Subcutaneous adipose tissue (tissue), 4 donors: ENCODE results near the gene EIF2S2. TPM values are rescaled to one million over a fixed set of nuclear protein-coding genes. Genes with fewer than 3 reads are reported as not detected.

Experiments
- total RNA-seq, 4 donors: library from RNA; depleted of rRNA; stranded (reverse); fragments of >200 nt; gene quantifications; one replicate each; pipeline ENCODE4 v1.1.0, GENCODE V29; 2016
- TF ChIP-seq, protein P1 (sequence below): fragments of 450-650 bp; IDR thresholded peaks from one replicate; pipeline ENCODE4 v1.5.1; 2016; ENCODE audit warnings: low read depth, mild to moderate bottlenecking, control low read depth, antibody characterized with exemption, moderate library complexity

The EIF2S2 gene
- total RNA-seq, 4 donors from 2014 or later, result 41.6 to 86.6 (median 49.7) TPM

DNA sequence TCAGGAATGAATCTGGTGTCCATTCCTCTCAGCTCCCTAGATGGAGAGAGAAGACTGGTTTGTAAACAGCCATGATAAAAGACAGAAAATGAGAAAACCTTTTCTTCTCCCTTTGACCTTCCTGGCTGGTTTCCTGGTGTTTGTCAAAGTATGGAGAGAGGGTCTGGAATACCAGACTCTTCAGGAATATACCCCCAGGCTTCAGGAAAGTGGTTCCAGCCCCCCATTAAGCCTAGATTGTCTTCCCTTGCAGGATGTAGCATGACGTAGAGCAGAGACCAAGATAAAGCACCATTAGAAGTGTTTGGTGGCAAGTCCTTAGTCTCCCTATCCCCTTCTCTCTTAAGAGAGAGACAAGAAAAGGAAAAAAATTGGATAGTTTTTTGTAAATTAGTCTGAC lies 51.1 kb downstream of the EIF2S2 start:
- TF ChIP-seq, protein P1, sequence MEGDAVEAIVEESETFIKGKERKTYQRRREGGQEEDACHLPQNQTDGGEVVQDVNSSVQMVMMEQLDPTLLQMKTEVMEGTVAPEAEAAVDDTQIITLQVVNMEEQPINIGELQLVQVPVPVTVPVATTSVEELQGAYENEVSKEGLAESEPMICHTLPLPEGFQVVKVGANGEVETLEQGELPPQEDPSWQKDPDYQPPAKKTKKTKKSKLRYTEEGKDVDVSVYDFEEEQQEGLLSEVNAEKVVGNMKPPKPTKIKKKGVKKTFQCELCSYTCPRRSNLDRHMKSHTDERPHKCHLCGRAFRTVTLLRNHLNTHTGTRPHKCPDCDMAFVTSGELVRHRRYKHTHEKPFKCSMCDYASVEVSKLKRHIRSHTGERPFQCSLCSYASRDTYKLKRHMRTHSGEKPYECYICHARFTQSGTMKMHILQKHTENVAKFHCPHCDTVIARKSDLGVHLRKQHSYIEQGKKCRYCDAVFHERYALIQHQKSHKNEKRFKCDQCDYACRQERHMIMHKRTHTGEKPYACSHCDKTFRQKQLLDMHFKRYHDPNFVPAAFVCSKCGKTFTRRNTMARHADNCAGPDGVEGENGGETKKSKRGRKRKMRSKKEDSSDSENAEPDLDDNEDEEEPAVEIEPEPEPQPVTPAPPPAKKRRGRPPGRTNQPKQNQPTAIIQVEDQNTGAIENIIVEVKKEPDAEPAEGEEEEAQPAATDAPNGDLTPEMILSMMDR, result no peak

- TF ChIP-seq, protein P1, result no peak
These were observed 53.2 kb downstream of the EIF2S2 start for GRCh38 chr20:34058831-34059230.

GRCh38 chr20:34055290-34055689 lies 56.8 kb downstream of the EIF2S2 start:
- TF ChIP-seq, protein P1, result no peak

DNA sequence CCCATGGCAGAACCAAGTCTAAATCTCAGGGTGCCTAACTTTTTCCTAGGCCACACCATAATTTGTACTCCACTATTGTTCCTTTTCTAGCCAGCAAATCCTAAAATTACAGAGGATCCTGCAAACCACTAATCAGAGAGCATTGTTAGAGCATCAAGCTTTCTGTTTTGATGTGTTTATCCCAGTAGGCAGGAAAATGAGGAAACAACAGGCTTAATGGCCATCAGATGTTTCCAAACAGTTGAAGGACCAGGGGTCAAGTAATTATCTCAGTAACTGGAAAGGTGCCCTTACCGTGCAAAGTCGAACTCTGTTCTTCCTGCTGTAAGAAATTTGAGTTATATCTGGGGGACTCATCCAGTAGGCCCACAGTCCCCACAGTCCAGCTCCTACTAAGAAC lies 59.6 kb downstream of the EIF2S2 start:
- TF ChIP-seq, protein P1, result no peak

DNA sequence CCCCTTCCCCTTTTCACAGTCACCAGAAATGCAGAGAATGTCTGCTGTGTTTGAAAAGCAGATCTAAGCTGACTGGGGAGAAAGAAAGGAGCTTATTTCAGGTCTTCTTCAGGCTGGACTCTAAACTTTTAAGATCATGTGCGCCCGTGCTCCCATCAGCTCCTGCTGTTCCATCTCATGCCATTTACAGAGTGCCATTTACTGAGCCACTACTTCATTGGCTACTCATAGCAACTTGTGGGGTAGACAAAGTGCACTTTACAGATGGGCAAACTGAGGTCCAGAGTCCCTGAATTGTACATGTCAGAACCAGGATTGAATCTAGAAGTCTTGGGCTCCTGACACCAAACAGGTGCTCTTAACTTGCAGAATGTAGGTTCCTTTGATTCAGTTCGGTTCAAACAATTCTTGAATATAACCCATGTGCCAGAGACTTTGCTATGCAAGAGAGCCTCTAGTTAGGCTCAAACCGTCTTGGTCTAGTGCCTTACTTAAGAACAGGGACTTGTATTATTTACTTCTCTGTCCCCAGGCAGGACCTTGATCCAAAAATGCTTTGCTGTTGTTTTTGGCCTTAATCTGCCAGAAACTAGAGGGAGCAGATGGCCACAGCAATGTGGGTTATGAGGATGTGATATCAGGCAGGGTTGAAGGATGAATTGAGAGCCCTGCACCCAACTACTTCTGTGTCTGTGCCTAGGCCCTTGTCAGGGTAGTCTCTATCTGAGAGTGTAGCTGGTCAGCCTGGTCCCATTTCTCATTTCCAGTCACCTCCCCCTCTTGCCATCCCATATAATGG lies 61.9 kb downstream of the EIF2S2 start:
- TF ChIP-seq, protein P1, result no peak

DNA sequence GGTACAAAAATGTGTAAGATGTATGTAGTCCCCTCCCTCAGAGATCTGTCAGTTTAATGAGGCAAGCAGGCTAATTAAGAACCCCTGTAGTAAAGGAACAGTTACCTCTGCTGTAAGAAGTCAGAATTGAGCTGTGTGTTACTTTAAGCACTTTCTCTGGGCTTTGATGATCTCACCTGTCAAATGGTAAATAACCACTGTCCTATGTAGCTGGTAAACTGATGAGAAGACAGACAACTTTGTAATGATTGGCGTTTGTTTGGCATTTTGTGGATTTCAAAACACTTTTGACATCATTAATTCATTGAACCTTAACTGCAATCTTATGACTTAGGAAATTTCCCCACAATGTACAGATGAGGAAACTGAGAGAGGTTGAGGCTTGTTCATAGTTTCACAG lies 62.7 kb downstream of the EIF2S2 start:
- TF ChIP-seq, protein P1, result no peak

DNA sequence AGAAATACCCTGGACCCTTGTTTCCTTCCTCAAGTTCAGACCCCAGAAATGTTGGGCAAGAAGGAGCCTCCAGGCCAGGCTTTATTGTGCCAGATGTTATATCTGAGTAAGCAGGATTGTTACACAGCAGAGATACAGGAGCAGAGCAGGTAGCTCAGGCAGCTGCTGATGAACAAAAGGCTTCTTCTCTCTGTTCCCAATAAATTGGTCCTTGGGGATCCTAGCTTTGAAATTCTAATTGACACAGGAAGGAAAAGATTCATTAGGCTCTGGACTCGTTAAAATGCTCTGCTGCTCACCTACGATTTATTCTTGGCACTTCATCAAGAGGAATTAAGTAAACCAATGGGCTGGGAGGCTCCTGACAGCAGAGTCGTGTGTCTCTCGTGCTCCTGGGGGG lies 64.1 kb downstream of the EIF2S2 start:
- TF ChIP-seq, protein P1, result no peak
